ENCODE data around the gene DPY19L3.
"Not testable (repeated sequence)": the region's sequence is repeated elsewhere in the genome, so short reads cannot be mapped to it uniquely, and the experiment has no call there.

DNA sequence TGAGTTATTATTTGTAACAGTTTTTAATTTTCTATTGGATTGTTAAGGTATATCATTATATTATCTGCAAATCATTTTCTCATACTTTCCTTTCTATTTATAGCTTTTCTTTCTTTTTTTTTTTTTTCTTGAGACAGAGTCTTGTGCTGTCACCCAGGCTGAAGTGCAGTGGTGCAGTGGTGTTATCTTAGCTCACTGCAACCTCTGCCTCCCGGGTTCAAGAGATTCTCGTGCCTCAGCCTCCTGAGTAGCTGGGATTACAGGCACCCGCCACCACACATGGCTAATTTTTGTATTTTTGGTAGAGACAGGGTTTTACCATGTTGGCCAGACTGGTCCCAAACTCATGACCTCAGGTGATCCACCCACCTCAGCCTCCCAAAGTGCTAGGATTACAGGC lies 31.2 kb upstream of the DPY19L3 start:
- TF ChIP-seq, protein P1, sequence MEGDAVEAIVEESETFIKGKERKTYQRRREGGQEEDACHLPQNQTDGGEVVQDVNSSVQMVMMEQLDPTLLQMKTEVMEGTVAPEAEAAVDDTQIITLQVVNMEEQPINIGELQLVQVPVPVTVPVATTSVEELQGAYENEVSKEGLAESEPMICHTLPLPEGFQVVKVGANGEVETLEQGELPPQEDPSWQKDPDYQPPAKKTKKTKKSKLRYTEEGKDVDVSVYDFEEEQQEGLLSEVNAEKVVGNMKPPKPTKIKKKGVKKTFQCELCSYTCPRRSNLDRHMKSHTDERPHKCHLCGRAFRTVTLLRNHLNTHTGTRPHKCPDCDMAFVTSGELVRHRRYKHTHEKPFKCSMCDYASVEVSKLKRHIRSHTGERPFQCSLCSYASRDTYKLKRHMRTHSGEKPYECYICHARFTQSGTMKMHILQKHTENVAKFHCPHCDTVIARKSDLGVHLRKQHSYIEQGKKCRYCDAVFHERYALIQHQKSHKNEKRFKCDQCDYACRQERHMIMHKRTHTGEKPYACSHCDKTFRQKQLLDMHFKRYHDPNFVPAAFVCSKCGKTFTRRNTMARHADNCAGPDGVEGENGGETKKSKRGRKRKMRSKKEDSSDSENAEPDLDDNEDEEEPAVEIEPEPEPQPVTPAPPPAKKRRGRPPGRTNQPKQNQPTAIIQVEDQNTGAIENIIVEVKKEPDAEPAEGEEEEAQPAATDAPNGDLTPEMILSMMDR (IDR thresholded peaks at IDR 0.05) = not testable (repeated sequence)
- not testable (repeated sequence) for TF ChIP-seq EZH2, EZH2phosphoT487 (IDR thresholded peaks at IDR 0.05)

Measured in neural progenitor cell (in vitro differentiated cells).